OCI-LY1 (cell line): ENCODE measurements around the gene PGS1.
A peak's percentile ranks its signal among the peaks of the same experiment; 100 is the strongest.

Source experiments
- H2AFZ ChIP-seq: fragments of 200-600 bp; sonication (generic), shearing (Covaris generic); 2 replicates; pipeline ENCODE4 v1.6.0; 2014; ENCODE audit warnings: antibody characterized with exemption, mild to moderate bottlenecking, low read length
- H3F3A ChIP-seq: fragments of 200-600 bp; sonication (generic), shearing (Covaris generic); 2 replicates; pipeline ENCODE4 v1.6.0; 2014; ENCODE audit warnings: mild to moderate bottlenecking, antibody characterized with exemption, low read length, moderate library complexity; ENCODE audit not compliant: insufficient read depth
- H3K27ac ChIP-seq: fragments of 200-600 bp; sonication (generic); 2 replicates; pipeline ENCODE4 v1.5.1; 2014; ENCODE audit warnings: low read length, mixed run types, mild to moderate bottlenecking, low read depth; ENCODE audit not compliant: poor library complexity, severe bottlenecking
- H3K27me3 ChIP-seq: fragments of 200-600 bp; sonication (generic); 2 replicates; pipeline ENCODE4 v1.6.0; 2014; ENCODE audit warnings: antibody characterized with exemption, mild to moderate bottlenecking, low read length, moderate library complexity; ENCODE audit not compliant: insufficient read depth
- H3K36me3 ChIP-seq: fragments of 200-600 bp; sonication (generic); 2 replicates; pipeline ENCODE4 v1.6.1; 2014; ENCODE audit warnings: mild to moderate bottlenecking, antibody characterized with exemption, low read length, moderate library complexity, mixed read lengths; ENCODE audit not compliant: insufficient read depth
- H3K4me1 ChIP-seq: fragments of 200-600 bp; sonication (generic); 2 replicates; pipeline ENCODE4 v1.5.1; 2014; ENCODE audit warnings: mild to moderate bottlenecking, low read length, moderate library complexity; ENCODE audit not compliant: insufficient read depth, severe bottlenecking
- H3K4me2 ChIP-seq: fragments of 200-600 bp; sonication (generic), shearing (Covaris generic); 2 replicates; pipeline ENCODE4 v1.6.1; 2014; ENCODE audit warnings: low read length
- H3K4me3 ChIP-seq: fragments of 200-600 bp; sonication (generic); 2 replicates; pipeline ENCODE4 v1.5.1; 2014; ENCODE audit warnings: low read length, low read depth, mild to moderate bottlenecking, mixed read lengths; ENCODE audit not compliant: poor library complexity, severe bottlenecking
- H3K79me2 ChIP-seq: fragments of 200-600 bp; shearing (Covaris generic); 2 replicates; pipeline ENCODE4 v1.6.1; 2016; ENCODE audit warnings: mixed run types, low read length, mixed read lengths; ENCODE audit not compliant: insufficient read depth
- H3K9ac ChIP-seq: fragments of 200-600 bp; sonication (generic), shearing (Covaris generic); 2 replicates; pipeline ENCODE4 v1.6.1; 2014; ENCODE audit warnings: mild to moderate bottlenecking, low read length, mixed read lengths
- H3K9me2 ChIP-seq: fragments of 200-600 bp; sonication (generic), shearing (Covaris generic); 2 replicates; pipeline ENCODE4 v1.6.1; 2014; ENCODE audit warnings: low read depth, mild to moderate bottlenecking, low read length, mixed read lengths
- H3K9me3 ChIP-seq: fragments of 200-600 bp; shearing (Covaris generic); 2 replicates; pipeline ENCODE4 v1.6.1; 2014; ENCODE audit warnings: low read length, mixed read lengths
- H4K20me1 ChIP-seq: fragments of 200-600 bp; sonication (generic), shearing (Covaris generic); 2 replicates; pipeline ENCODE4 v1.6.0; 2016; ENCODE audit warnings: mild to moderate bottlenecking, low read length; ENCODE audit not compliant: insufficient read depth
- CTCF ChIP-seq: fragments of 200-600 bp; sonication (generic), shearing (Covaris generic); IDR thresholded peaks from 2 replicates; pipeline ENCODE4 v1.5.1; 2017; ENCODE audit warnings: mild to moderate bottlenecking, antibody characterized with exemption, low read length, moderate library complexity, mixed read lengths
- EZH2 ChIP-seq: fragments of 200-600 bp; sonication (generic), shearing (Covaris generic); IDR thresholded peaks from 2 replicates; pipeline ENCODE4 v1.8.0; 2017; ENCODE audit warnings: borderline replicate concordance, mixed run types, mild to moderate bottlenecking, antibody characterized with exemption, low read length, moderate library complexity, mixed read lengths

PGS1 gene

DNA sequence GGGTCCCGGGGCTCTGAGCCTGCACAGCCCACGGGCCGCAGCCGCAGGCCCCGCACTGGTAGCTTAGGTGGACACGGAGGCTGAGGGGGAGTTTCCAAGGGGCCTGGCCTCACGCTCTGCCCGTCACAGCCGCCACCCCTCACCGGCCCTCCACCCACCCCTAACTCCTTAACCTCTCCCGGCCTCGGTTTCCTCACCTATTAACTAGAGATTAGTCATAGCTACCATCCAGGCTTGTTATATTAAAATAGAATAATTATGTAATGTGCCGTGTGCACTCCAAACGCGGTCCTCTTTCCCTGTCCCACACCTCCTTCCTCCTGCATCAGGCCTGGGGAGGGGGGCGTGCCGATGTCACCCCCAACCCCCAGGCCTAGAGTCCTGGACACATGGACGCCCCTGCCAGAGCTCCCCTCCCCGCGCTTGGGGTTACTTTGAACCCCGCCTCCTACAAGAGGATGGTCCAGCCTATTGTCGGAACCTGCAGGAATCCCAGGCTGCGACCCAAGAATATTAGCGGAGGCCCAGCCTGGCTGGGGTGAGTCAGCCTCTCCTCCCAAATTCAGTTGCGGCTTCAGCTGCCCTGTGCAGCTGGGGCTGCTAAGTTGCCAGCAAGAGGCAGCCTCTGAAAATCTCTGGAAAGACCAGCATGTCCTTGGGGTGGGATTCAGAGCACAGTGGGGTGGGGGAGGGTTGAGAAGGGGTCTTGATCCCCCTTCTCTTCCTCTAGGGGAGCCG lies 35.8 kb upstream of the PGS1 start:
- no peak overlapping the region for H3K9ac ChIP-seq
- H3K9me3 ChIP-seq, result no peaks in the 10 kb centered on the region
- peaks cover 31% of the 10 kb centered on the region for H3K4me1 ChIP-seq
- no peaks in the 10 kb centered on the region for H3K79me2 ChIP-seq
- no peaks in the 10 kb centered on the region for H4K20me1 ChIP-seq
- no peaks in the 10 kb centered on the region for H3K9me2 ChIP-seq
- peaks cover 10% of the 10 kb centered on the region for H3K27me3 ChIP-seq
- no peak overlapping the region for H3K27ac ChIP-seq
- H3K4me3 ChIP-seq, result no peak overlapping the region
- 0 out of 2 replicates have a peak overlapping the region, but pooled peaks have one; percentile 38 for H3K4me2 ChIP-seq
- H2AFZ ChIP-seq, result no peak overlapping the region
- no peaks in the 10 kb centered on the region for H3K36me3 ChIP-seq
- TF ChIP-seq CTCF (no peak), EZH2 (no peak; the same call in 1 of the 2 replicates)
- H3F3A ChIP-seq, result no peaks in the 10 kb centered on the region

- Histone ChIP-seq H3K27me3 (peaks cover 10% of the 10 kb centered on the region), H3K4me2 (peak overlapping the region; percentile 39; the same call in 1 of the 2 replicates), H3K4me3 (no peak overlapping the region), H4K20me1 (no peaks in the 10 kb centered on the region), H2AFZ (no peak overlapping the region), H3K36me3 (no peaks in the 10 kb centered on the region), H3K9me3 (no peaks in the 10 kb centered on the region), H3F3A (no peaks in the 10 kb centered on the region), H3K9ac (no peak overlapping the region), H3K4me1 (peaks cover 25% of the 10 kb centered on the region), H3K9me2 (no peaks in the 10 kb centered on the region), H3K79me2 (no peaks in the 10 kb centered on the region), H3K27ac (no peak overlapping the region)
- no peak for TF ChIP-seq EZH2
- no peak for TF ChIP-seq CTCF
These were observed 35.3 kb upstream of the PGS1 start for GRCh38 chr17:78343187-78343542.

DNA sequence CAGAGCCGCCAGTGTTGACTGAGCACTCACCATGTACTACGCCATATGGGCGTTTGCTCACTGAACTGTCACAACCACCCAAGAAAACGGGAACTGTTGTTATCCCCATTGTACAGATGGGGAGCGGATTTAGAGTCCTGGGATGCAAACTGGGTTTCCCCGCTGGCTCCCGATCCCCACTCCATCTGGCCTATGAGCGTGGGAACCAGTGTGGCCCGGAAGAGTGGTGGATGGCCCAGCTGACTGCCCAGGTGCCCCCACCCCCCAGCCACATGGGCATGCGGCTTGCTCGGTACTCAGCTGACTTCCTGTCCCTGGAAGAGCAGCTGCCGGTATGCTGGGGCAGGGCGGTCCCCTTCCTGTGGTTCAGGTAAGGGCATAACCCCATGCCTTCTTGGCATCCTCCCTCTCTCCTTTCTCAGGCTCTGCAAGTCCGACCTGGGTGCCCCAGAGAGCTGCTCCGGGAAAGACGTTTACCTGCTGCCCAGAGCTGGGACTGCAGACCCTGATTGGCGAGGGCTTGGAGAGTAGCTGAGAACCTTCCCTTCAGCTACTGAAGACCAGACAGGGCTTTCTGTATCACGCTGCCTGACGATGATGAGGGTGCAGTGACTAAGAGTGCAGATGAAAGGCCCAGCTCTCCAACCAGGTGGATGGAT lies 34.8 kb upstream of the PGS1 start:
- Histone ChIP-seq H3K4me2 (peak overlapping the region; percentile 39; the same call in 1 of the 2 replicates), H3K27ac (no peak overlapping the region), H4K20me1 (no peaks in the 10 kb centered on the region), H3K9ac (no peak overlapping the region), H3K36me3 (no peaks in the 10 kb centered on the region), H3F3A (no peaks in the 10 kb centered on the region), H3K79me2 (no peaks in the 10 kb centered on the region), H3K27me3 (peaks cover 10% of the 10 kb centered on the region), H2AFZ (no peak overlapping the region), H3K4me1 (peaks cover 20% of the 10 kb centered on the region), H3K4me3 (no peak overlapping the region), H3K9me3 (no peaks in the 10 kb centered on the region), H3K9me2 (no peaks in the 10 kb centered on the region)
- TF ChIP-seq CTCF, result no peak
- TF ChIP-seq EZH2, result no peak
